Activated T-cell treated with anti-CD3 and anti-CD28 coated beads for 24 hours (primary cell): Measurements from ENCODE around the gene TFAP2E.

Source experiments
- DNase-seq: peaks from one replicate; pipeline ENCODE4 v3.0.0-alpha.2; 2020; ENCODE audit warnings: low read depth

The TFAP2E gene

DNA sequence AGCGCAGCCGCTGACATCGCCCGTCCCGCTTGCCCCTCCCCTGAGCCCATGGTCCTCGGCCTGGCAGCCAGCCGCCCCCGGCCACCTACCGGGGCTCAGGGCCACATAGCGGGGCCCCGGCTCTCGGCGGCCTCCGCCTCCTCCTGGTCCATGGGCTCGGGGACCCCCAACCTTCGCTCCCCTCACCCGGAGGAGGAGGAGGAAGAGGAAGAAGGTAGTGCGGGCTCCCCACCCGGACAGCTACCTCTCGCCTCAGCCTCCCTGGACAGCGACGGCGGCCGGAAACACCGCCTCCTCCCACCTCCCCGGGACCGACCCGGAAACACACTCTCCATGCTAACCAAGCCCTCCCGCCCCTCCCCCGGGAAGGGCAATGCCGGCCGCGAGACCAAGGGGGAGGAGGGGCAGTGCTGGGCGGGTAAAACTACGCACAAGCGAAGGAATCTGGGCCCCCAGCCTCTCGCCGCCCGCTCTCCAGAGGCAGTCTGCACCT, 15.9 kb upstream of the TFAP2E start, which contains the start of gene KIAA0319L:
Gene KIAA0319L, minus strand, starts transcription at position 286 of the 493 bp plus-strand sequence. CDS start 2,912 bp downstream, outside the sequence.
- DNase-seq = no peak

DNA sequence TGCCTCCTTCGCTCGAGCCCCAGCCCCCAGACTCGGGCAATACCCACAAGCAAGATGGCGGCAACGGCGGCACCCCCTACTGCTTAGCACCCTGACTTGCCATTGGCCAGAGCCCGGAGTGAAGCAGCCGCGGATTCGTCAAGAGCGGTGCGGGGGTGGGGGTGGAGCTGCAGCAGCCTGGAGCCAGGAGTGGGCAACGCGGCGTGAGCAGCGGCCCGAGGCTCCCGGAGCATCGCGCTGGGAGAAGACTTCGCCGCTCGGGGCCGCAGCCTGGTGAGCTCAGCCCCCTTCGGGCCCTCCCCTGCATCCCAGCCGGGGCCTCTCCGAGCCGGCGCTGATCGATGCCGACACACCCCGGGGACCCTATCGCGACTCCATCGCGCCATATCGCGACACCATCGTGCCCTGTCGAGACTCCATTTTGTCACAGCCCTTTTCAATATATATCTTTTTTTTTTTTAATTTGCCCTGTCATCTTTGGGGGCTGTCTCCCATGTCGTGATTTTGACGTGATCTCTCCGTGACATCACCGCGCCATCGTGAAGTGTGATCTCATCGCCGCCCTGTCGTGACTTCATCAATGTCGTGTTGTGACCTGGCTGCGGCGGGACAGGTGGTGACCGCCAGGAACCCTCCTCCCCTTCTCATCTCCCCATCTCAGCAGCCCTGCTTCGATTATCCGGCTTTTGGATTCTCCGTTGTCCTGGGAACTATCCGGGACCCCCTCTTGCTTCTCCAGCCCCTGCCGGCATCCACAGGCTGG, 15.3 kb upstream of the TFAP2E start, which contains the start of gene NCDN:
Gene NCDN, plus strand, starts transcription at position 189 of the 763 bp plus-strand sequence. Its CDS starts 392 bp downstream, at position 581.
- DNase-seq = peak; percentile 94

GRCh38 chr1:35558374-35559316, 14.5 kb upstream of the TFAP2E start:
- no peak for DNase-seq

GRCh38 chr1:35559317-35559944, 13.7 kb upstream of the TFAP2E start:
- no peak for DNase-seq

DNA sequence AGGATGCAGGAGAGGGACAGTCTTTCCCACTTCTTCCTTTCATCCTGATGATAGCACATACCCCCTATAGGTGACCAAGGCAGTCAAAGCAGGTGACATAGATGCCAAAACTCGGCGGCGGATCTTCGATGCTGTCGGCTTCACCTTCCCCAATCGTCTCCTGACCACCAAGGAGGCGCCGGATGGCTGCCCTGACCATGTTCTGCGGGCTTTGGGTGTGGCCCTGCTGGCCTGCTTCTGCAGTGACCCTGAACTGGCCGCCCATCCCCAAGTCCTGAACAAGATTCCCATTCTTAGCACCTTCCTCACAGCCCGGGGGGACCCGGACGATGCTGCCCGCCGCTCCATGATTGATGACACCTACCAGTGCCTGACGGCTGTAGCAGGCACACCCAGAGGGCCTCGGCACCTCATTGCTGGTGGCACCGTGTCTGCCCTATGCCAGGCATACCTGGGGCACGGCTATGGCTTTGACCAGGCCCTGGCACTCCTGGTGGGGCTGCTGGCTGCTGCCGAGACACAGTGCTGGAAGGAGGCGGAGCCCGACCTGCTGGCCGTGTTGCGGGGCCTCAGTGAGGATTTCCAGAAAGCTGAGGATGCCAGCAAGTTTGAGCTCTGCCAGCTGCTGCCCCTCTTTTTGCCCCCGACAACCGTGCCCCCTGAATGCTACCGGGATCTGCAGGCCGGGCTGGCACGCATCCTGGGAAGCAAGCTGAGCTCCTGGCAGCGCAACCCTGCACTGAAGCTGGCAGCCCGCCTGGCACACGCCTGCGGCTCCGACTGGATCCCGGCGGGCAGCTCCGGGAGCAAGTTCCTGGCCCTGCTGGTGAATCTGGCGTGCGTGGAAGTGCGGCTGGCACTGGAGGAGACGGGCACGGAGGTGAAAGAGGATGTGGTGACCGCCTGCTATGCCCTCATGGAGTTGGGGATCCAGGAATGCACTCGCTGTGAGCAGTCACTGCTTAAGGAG, 12.6 kb upstream of the TFAP2E start:
- no peak for DNase-seq

DNA sequence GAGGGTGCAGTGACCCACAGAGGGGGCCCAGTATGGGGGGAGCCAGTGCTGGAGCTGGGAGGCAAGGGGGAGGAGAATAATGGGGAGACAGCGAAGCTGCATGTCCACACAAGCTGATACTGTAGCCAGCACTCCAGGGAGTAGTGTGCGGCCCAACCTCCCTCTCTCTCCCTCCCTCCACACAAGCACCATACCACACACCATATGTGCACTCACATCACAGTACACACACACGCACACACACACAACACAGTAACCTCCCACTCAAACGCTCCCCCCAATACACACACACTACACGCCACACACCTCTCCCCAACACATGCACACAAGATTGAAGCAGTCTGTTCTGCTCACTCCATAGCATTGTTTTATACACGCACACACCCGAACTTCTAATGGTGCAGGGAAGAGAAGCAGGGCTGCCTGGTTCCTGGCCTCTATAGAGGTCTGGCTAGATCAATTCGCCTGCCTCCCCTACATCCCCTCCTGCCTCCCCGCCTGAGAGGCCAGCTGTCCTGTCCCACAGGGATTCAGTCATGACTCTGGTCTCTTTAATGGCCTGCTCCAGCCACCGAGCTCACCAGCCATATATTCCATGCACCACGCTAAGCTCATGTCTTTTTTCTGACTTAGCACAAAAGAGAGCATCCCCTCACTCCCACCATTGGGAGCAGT, 11.7 kb upstream of the TFAP2E start:
- DNase-seq = no peak

- no peak for DNase-seq
Measured at GRCh38 chr1:35561972-35562680, 11.0 kb upstream of the TFAP2E start.

DNA sequence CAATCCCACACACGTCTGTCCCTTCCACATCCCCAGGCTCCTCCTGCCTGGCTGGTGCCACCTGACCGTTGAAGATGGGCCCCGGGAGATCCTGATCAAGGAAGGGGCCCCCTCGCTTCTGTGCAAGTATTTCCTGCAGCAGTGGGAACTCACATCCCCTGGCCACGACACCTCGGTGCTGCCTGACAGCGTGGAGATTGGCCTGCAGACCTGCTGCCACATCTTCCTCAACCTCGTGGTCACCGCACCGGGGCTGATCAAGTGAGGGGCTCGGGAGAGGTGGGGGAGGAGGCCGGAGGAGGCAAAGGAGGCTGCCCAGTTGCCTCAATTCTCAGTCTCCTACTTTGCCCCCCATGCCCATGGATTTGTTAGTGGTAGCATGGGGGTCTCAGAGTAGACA, 9.9 kb upstream of the TFAP2E start:
- DNase-seq = no peak

DNA sequence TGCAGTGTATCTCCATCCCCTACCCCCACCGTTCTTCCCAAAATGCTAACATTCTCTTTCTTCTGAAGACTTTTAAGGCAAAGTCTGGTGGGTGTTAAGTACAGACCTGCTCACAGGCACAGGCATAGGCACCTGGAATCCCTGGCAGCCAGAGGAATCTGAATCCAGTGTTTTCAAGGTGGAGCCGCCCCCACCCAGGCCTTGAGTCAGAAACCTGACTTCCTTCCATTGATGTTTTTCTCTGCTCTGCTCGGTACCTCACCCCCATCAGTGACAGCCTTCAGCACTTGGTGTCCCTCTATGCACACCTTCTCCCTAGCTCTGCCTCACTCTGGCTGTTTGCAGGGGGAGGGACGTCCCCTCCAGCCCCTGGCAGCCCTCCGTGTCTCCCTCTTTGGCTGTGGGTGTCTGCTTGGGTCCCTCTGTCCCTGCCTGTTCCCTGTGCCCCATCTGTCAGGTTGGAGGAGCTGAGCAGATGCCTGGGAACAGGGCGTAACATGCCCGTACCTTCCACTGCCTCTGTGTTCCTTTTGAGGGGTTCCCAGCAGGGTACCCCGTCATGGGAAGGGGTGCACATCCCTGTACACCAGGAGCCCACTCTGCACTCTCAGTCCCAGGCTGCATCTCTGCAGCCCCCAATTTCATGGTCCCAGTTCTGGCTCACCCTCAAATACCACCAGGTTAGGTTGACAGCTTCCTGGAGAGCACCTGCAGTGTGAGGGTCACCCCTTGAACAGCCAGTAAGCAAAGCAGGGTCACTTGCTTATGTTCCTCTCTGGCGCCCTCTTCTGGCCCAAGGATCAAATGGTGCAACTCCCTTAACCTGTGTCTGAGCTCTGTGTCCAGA, 8.9 kb upstream of the TFAP2E start:
- DNase-seq = peak; percentile 69

DNA sequence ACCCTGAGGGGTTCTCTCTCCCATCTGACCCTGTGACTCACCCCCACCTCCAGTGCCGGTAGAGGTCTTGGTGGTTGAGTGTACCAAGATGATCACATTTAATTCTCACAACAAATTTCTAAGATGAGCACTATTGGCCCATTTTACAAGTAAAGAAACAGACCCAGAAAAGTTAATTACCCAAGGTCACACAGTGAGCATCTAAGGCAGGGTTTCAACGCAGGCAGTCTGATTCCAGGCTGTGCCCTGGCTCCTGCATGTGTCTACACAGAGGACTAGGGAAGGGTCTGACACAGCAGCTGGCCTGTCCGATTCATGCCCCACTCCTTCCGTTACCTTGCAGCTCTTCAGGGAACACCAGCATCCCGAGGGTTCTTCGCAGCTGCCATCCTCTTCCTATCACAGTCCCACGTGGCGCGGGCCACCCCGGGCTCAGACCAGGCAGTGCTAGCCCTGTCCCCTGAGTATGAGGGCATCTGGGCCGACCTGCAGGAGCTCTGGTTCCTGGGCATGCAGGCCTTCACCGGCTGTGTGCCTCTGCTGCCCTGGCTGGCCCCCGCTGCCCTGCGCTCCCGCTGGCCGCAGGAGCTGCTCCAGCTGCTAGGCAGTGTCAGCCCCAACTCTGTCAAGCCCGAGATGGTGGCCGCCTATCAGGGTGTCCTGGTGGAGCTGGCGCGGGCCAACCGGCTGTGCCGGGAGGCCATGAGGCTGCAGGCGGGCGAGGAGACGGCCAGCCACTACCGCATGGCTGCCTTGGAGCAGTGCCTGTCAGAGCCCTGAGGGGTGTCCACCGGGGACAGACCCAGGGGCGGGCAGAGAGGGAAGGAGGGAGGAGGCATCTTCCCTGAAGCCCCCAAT, 8.0 kb upstream of the TFAP2E start:
- DNase-seq = no peak

DNA sequence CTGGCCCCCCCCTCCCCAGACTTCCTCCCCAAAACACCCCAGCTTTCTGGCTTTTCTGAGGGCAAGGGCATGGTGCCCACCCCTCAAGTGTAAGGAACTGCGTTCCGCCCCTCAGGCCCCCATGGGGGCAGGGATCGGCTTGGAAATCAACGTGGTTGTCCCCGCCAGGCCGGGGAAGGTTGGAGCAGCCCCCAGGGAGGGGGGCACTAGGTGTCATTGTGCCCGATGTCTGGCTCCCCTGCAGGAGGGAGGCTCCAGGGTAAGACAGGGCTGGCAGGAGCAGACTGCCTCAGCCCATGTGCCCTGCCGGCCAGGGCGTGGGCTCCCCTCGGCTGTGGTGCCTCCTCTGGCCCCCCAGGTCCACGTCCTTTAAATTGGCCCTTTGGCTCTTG, 7.4 kb upstream of the TFAP2E start:
- DNase-seq = no peak

GRCh38 chr1:35567947-35568558, 5.1 kb upstream of the TFAP2E start:
- no peak for DNase-seq

DNA sequence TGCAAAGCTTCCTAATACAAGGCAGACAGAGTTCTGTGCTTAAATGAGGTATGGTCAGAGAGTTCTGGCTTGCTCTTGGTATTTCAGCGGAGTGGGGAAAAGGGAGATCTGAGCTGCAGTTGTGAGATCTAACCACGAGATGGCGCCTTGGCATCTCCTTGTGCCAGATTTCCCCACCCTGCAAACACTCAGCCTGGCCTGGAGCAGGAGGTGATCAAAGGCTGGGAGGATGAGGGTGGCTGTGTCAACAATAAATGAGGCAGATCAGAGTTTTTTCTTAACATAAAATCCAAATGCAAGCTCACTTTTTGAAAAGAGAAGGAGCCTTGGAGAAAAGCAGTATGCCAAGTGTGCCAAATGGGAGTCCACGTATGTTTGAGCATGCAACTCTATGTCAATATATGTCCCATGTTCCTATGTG, 4.1 kb upstream of the TFAP2E start:
- peak; percentile 57 for DNase-seq

- DNase-seq = no peak
Measured at GRCh38 chr1:35569936-35570335, 3.2 kb upstream of the TFAP2E start.

DNA sequence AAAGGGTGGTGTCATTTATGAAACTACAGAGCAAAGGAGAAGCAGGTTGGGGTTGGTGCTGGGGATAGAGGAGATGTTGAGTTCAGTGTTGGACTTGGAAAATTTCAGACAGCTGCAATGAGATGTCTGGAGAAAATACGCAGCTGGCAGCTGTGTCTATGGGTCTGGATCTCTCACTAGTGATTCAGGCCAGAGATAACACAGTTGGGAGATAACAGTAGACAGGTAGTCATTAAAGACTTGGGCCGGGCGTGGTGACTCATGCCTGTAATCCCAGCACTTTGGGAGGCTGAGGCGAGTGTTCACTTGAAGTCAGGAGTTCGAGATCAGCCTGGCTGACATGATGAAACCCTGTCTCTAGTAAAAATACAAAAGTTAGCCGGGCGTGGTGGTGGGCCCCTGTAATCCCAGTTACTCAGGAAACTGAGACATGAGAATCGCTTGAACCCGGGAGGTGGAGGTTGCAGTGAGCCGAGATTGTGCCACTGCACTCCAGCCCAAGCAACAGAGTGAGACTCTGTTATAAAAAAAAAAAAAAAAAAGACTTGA, 2.5 kb upstream of the TFAP2E start:
- no peak for DNase-seq

- no peak for DNase-seq
Measured at GRCh38 chr1:35571263-35571662, 1.9 kb upstream of the TFAP2E start.

- no peak for DNase-seq
Measured at GRCh38 chr1:35572296-35572695, 818 bp upstream of the TFAP2E start.
